Neural cell (in vitro differentiated cells): ENCODE results near the gene CERT1. TPM values are rescaled to one million over a fixed set of nuclear protein-coding genes. Genes with fewer than 3 reads are reported as not detected.
"Not testable (repeated sequence)": the region's sequence is repeated elsewhere in the genome, so short reads cannot be mapped to it uniquely, and the experiment has no call there.

Experiments
- H2AFZ ChIP-seq: fragments of 200-600, 300-800 bp; sonication (generic), shearing (Covaris generic); 2 replicates; pipeline ENCODE4 v1.6.0; 2014; ENCODE audit warnings: low read depth, mild to moderate bottlenecking, antibody characterized with exemption, low read length, moderate library complexity
- H3F3A ChIP-seq: fragments of 200-600 bp; shearing (Covaris generic); 2 replicates; pipeline ENCODE4 v1.6.1; 2016; ENCODE audit warnings: mild to moderate bottlenecking, moderate library complexity, mixed read lengths, antibody characterized with exemption, low read length; ENCODE audit not compliant: insufficient read depth, poor library complexity, severe bottlenecking
- H3K27ac ChIP-seq: fragments of 200-600, 300-800 bp; sonication (generic), shearing (Covaris generic); 2 replicates; pipeline ENCODE4 v1.5.1; 2014; ENCODE audit warnings: mild to moderate bottlenecking, low read length, moderate library complexity
- H3K27me3 ChIP-seq: fragments of 300-800, 200-600 bp; sonication (generic), shearing (Covaris generic); 2 replicates; pipeline ENCODE4 v1.6.0; 2014; ENCODE audit warnings: mild to moderate bottlenecking, low read depth, low read length, moderate library complexity; ENCODE audit not compliant: insufficient read depth
- H3K36me3 ChIP-seq: fragments of 300-800, 200-600 bp; sonication (generic), shearing (Covaris generic); 2 replicates; pipeline ENCODE4 v1.5.1; 2014; ENCODE audit warnings: mild to moderate bottlenecking, antibody characterized with exemption, low read length, moderate library complexity; ENCODE audit not compliant: insufficient read depth
- H3K4me2 ChIP-seq: fragments of 300-800, 200-600 bp; sonication (generic), shearing (Covaris generic); 2 replicates; pipeline ENCODE4 v1.6.0; 2014; ENCODE audit warnings: mild to moderate bottlenecking, low read length
- H3K4me3 ChIP-seq: fragments of 300-800, 200-600 bp; sonication (generic), shearing (Covaris generic); 2 replicates; pipeline ENCODE4 v1.5.1; 2014; ENCODE audit warnings: mild to moderate bottlenecking, low read length, moderate library complexity
- H3K79me2 ChIP-seq: fragments of 200-600 bp; shearing (Covaris generic); replicated peaks from 2 replicates; pipeline ENCODE4 v1.6.0; 2014; ENCODE audit warnings: mild to moderate bottlenecking, low read length, moderate library complexity; ENCODE audit not compliant: insufficient read depth
- H3K9ac ChIP-seq: fragments of 300-800, 200-600 bp; sonication (generic), shearing (Covaris generic); 2 replicates; pipeline ENCODE4 v1.6.1; 2016; ENCODE audit warnings: mild to moderate bottlenecking, low read length, mixed read lengths
- H3K9me2 ChIP-seq: fragments of 200-600 bp; shearing (Covaris generic); 2 replicates; pipeline ENCODE4 v1.6.1; 2016; ENCODE audit warnings: mild to moderate bottlenecking, low read length, mixed read lengths; ENCODE audit not compliant: insufficient read depth
- H3K9me3 ChIP-seq: fragments of 200-600, 300-800 bp; sonication (generic), shearing (Covaris generic); 2 replicates; pipeline ENCODE4 v1.6.1; 2016; ENCODE audit warnings: mild to moderate bottlenecking, mixed run types, low read length, moderate library complexity, mixed read lengths
- H4K20me1 ChIP-seq: fragments of 200-600 bp; shearing (Covaris generic); 2 replicates; pipeline ENCODE4 v1.6.1; 2016; ENCODE audit warnings: mild to moderate bottlenecking, mixed run types; ENCODE audit not compliant: insufficient read depth
- EP300 ChIP-seq: fragments of 450-650 bp; conservative IDR thresholded peaks from 2 replicates; pipeline ENCODE4 v1.6.1; 2014; ENCODE audit warnings: antibody characterized with exemption, mild to moderate bottlenecking, moderate library complexity; ENCODE audit not compliant: poor library complexity, severe bottlenecking
- EZH2 ChIP-seq: fragments of 200-600, 300-800 bp; shearing (Covaris generic), sonication (generic); IDR thresholded peaks from 2 replicates; pipeline ENCODE4 v1.6.1; 2014; ENCODE audit warnings: antibody characterized with exemption, low read length, borderline replicate concordance, mild to moderate bottlenecking; ENCODE audit not compliant: insufficient read depth, poor library complexity, severe bottlenecking
- MXI1 ChIP-seq: fragments of 450-650 bp; conservative IDR thresholded peaks from 2 replicates; pipeline ENCODE4 v1.6.1; 2014; ENCODE audit warnings: antibody characterized with exemption, mild to moderate bottlenecking; ENCODE audit not compliant: poor library complexity, severe bottlenecking
- POLR2AphosphoS5 ChIP-seq: IDR thresholded peaks from 2 replicates; pipeline ENCODE4 v1.6.1; 2012
- RAD21 ChIP-seq: fragments of 450-650 bp; conservative IDR thresholded peaks from 2 replicates; pipeline ENCODE4 v1.6.1; 2014; ENCODE audit warnings: antibody characterized with exemption, mild to moderate bottlenecking, moderate library complexity
- REST ChIP-seq: IDR thresholded peaks from 2 replicates; pipeline ENCODE4 v1.6.1; 2012; ENCODE audit warnings: borderline replicate concordance
- SMC3 ChIP-seq: fragments of 450-650 bp; conservative IDR thresholded peaks from 2 replicates; pipeline ENCODE4 v1.6.1; 2014; ENCODE audit warnings: antibody characterized with exemption, mild to moderate bottlenecking, moderate library complexity; ENCODE audit not compliant: poor library complexity
- TAF1 ChIP-seq: IDR thresholded peaks from 2 replicates; pipeline ENCODE4 v1.6.1; 2012; ENCODE audit warnings: low read depth
- polyA plus RNA-seq: library from polyadenylated mRNA; depleted of rRNA; stranded (reverse); fragments of >200 nt; gene quantifications from 2 replicates; pipeline ENCODE4 v1.2.3, GENCODE V29; 2014
- TF ChIP-seq, protein P1 (sequence below): fragments of 450-650 bp; IDR thresholded peaks from 2 replicates; pipeline ENCODE4 v1.5.1; 2014; ENCODE audit warnings: antibody characterized with exemption, mild to moderate bottlenecking, moderate library complexity; ENCODE audit not compliant: poor library complexity, severe bottlenecking

CERT1 gene
- polyA plus RNA-seq, 1 donor from 2014 or later = 24.3 TPM

DNA sequence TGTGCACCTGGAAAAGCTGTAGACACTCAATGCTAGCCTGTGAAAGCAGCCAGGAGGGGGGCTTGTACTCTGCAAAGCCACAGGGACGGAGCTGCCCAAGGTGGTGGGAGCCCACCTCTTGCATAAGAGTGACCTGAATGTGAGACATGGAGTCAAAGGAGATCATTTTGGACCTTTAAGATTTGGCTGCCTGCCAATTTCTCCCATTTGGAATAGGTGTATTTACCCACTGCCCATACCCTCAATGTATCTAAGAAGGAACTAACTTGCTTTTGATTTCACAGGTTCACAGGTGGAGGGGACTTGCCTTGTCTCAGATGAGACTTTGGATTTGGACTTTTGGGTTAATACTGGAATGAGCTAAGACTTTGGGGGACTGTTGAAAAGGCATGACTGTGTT, 12.6 kb downstream of the CERT1 start:
- H3K27me3 ChIP-seq, H3K36me3 ChIP-seq, H3K9ac ChIP-seq, H4K20me1 ChIP-seq, H3K9me3 ChIP-seq, H3K9me2 ChIP-seq, H3F3A ChIP-seq, H3K4me2 ChIP-seq, H2AFZ ChIP-seq, H3K79me2 ChIP-seq, H3K4me3 ChIP-seq, H3K27ac ChIP-seq: not testable (repeated sequence)

GRCh38 chr5:75498208-75498777, 13.1 kb downstream of the CERT1 start:
- H3K27me3 ChIP-seq = no peaks in the 10 kb centered on the region
- no peaks in the 10 kb centered on the region for H3F3A ChIP-seq
- H3K9ac ChIP-seq = no peak overlapping the region
- H3K9me3 ChIP-seq = no peaks in the 10 kb centered on the region
- TF ChIP-seq MXI1 (no peak), EZH2 (no peak), POLR2AphosphoS5 (no peak), RAD21 (no peak), TAF1 (no peak), EP300 (no peak), REST (no peak), SMC3 (no peak)
- TF ChIP-seq, protein P1, sequence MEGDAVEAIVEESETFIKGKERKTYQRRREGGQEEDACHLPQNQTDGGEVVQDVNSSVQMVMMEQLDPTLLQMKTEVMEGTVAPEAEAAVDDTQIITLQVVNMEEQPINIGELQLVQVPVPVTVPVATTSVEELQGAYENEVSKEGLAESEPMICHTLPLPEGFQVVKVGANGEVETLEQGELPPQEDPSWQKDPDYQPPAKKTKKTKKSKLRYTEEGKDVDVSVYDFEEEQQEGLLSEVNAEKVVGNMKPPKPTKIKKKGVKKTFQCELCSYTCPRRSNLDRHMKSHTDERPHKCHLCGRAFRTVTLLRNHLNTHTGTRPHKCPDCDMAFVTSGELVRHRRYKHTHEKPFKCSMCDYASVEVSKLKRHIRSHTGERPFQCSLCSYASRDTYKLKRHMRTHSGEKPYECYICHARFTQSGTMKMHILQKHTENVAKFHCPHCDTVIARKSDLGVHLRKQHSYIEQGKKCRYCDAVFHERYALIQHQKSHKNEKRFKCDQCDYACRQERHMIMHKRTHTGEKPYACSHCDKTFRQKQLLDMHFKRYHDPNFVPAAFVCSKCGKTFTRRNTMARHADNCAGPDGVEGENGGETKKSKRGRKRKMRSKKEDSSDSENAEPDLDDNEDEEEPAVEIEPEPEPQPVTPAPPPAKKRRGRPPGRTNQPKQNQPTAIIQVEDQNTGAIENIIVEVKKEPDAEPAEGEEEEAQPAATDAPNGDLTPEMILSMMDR = no peak
- H3K36me3 ChIP-seq = no peaks in the 10 kb centered on the region
- no peak overlapping the region for H3K4me2 ChIP-seq
- H3K79me2 ChIP-seq = peaks cover 5% of the 10 kb centered on the region
- no peak overlapping the region for H3K4me3 ChIP-seq
- no peaks in the 10 kb centered on the region for H3K9me2 ChIP-seq
- no peak overlapping the region for H2AFZ ChIP-seq
- no peaks in the 10 kb centered on the region for H4K20me1 ChIP-seq
- no peak overlapping the region for H3K27ac ChIP-seq

- H3K27ac ChIP-seq = no peak overlapping the region
- H3K9me3 ChIP-seq = no peaks in the 10 kb centered on the region
- H3K27me3 ChIP-seq = no peaks in the 10 kb centered on the region
- no peak overlapping the region for H3K4me3 ChIP-seq
- H3F3A ChIP-seq = no peaks in the 10 kb centered on the region
- no peaks in the 10 kb centered on the region for H3K9me2 ChIP-seq
- H3K79me2 ChIP-seq = peaks cover 2% of the 10 kb centered on the region
- TF ChIP-seq MXI1 (no peak), POLR2AphosphoS5 (no peak), TAF1 (no peak), SMC3 (no peak), EP300 (no peak), RAD21 (no peak), EZH2 (no peak)
- TF ChIP-seq, protein P1 = no peak
- no peak overlapping the region for H3K4me2 ChIP-seq
- H4K20me1 ChIP-seq = no peaks in the 10 kb centered on the region
- H3K9ac ChIP-seq = no peak overlapping the region
- peaks cover 1% of the 10 kb centered on the region for H3K36me3 ChIP-seq
- H2AFZ ChIP-seq = no peak overlapping the region
These were observed 15.4 kb downstream of the CERT1 start for GRCh38 chr5:75496026-75496425.
